Rectal smooth muscle tissue (tissue), 1 donor: ENCODE data around the gene CACNA1B.
"Not testable (repeated sequence)": the region's sequence is repeated elsewhere in the genome, so short reads cannot be mapped to it uniquely, and the experiment has no call there.

Experiments used
- H3K27ac ChIP-seq: one replicate; pipeline ENCODE4 v1.7.0; 2013; ENCODE audit warnings: low read depth, low read length, inconsistent platforms
- H3K27me3 ChIP-seq: one replicate; pipeline ENCODE4 v1.7.0; 2013; ENCODE audit warnings: low read length; ENCODE audit not compliant: control insufficient read depth, insufficient read depth
- H3K36me3 ChIP-seq: one replicate; pipeline ENCODE4 v1.7.0; 2013; ENCODE audit warnings: low read length; ENCODE audit not compliant: control insufficient read depth, insufficient read depth
- H3K4me1 ChIP-seq: one replicate; pipeline ENCODE4 v1.7.0; 2013; ENCODE audit warnings: low read length; ENCODE audit not compliant: control insufficient read depth, insufficient read depth
- H3K4me3 ChIP-seq: one replicate; pipeline ENCODE4 v1.7.0; 2013; ENCODE audit warnings: low read length
- H3K9ac ChIP-seq: one replicate; pipeline ENCODE4 v1.7.0; 2013; ENCODE audit warnings: low read length

The CACNA1B gene

DNA sequence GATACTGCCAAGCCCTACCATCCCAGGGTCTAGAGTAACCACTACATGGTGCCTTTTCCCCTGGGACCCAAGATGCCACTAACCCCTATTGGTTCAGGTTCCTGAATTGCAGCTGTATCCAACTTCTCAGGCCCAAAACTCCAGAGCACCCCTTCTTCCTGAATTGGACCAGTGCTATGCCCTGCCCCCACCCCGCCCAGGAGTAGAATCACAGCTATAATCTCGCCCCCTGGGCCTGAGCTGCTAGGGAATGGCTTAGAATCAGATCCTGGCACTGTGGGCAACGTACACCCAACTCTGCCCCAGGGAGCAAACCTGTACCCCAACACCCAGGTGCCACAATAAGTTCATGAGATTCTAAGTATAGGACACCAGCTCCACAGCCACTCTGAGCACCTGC is 206.3 kb downstream of the CACNA1B start:
- Histone ChIP-seq H3K4me3 (no peak overlapping the region), H3K27ac (no peak overlapping the region), H3K36me3 (no peaks in the 10 kb centered on the region), H3K27me3 (no peaks in the 10 kb centered on the region), H3K4me1 (no peaks in the 10 kb centered on the region), H3K9ac (no peak overlapping the region)

DNA sequence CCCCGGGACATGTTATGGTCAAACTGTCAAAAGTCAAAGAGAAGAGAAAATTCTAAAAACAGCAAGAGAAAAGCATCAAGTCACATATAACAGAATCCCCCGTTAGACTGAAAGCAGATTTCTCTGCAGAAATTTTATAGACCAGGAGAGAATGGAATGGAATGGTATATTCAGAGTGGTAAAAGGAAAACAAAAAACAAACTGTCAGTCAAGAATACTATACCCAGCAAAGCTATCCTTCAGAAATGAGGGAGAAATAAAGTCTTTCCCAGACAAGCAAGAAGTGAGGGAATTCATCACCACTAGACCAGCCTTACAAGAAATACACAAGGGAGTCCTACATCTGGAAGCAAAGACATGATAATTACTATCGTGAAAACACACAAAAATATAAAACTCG is 208.0 kb downstream of the CACNA1B start:
- Histone ChIP-seq H3K36me3 (no peaks in the 10 kb centered on the region), H3K27me3 (no peaks in the 10 kb centered on the region), H3K9ac (no peak overlapping the region), H3K4me1 (no peaks in the 10 kb centered on the region), H3K4me3 (no peak overlapping the region), H3K27ac (no peak overlapping the region)

DNA sequence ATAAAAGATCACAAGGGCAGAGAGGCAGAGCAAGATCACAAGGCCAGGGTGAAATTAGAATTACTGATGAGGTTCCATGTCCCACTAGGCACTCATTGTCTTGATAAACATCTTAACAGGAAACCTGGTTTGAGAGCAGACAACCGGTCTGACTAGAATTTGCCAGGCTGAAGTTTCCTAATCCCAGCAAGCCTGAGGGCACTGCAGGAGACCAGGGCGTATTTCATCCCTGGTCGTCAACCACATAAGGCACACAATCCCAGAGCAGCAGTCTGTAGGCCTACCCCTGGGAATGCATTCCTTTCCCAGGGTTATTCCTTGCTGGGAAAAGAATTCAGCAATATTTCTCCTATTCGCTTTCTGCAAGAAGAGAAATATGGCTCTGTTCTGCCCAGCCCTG is 214.5 kb downstream of the CACNA1B start:
- H3K27ac ChIP-seq, H3K9ac ChIP-seq, H3K27me3 ChIP-seq, H3K4me3 ChIP-seq, H3K4me1 ChIP-seq, H3K36me3 ChIP-seq: not testable (repeated sequence)

DNA sequence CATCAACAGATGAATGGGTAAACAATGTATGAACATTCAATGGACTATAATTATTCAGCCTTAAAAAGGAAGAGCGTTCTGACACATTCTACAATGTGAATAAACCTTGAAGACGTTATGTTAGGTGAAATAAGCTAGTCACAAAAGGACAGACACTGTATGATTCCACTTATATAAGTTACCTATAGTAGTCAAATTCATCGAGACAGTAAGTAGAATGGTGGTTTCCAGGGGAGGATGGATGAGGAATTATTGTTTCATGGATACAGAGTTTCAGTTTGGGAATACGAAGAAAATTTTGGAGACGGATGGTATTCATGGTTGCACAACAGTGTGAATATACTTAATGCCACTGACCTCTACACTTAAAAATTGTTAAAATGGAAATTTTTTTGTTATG is 216.4 kb downstream of the CACNA1B start:
- no peak overlapping the region for H3K9ac ChIP-seq
- no peaks in the 10 kb centered on the region for H3K27me3 ChIP-seq
- no peak overlapping the region for H3K4me3 ChIP-seq
- H3K36me3 ChIP-seq = no peaks in the 10 kb centered on the region
- H3K27ac ChIP-seq = no peak overlapping the region
- H3K4me1 ChIP-seq = no peaks in the 10 kb centered on the region

DNA sequence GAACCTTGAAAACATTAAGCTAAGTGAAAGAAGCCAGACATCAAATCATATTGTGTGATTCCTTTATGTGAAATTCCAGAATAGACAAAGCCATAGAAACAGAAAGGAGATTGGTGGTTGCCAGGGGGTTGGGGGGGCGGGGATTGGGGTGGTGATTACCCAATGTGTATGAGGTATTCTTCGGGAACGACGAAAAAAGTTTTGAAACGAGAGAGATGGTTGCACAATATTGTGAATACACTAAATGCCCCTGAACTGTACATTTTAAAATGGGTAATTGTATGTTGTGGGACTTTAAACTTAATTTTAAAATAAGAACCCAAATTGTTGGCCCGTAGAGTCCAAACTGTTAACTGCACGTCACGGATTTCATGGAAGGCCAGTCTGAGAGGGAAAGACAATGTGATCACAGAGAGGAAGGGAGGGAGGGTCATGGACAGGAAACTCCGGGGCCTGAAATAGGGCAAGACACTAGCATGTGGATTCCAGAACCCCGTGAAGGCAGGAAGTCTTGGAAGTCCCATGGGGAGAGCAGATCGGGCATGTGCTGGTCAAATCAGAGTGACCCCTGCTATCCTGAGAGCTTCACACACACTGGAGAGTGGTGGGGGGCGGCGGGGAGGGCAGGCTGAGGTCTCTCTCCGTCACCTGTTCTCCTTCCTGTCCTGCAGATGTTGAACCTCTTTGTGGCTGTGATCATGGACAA is 218.4 kb downstream of the CACNA1B start:
- no peaks in the 10 kb centered on the region for H3K27me3 ChIP-seq
- no peak overlapping the region for H3K27ac ChIP-seq
- H3K9ac ChIP-seq = no peak overlapping the region

DNA sequence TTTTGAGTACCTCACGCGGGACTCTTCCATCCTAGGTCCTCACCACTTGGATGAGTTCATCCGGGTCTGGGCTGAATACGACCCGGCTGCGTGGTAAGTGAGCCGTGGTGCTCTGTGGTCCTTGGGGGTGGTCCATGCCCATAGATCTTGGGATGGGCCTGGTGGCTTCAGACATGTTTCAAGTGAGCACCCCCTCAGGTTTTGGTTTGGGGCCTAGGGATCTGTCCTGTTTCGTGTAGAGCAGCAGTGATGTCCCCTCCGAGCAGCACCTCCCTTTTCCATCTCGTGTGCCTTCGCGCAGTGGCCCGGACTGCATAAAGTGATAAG is 218.9 kb downstream of the CACNA1B start:
- no peaks in the 10 kb centered on the region for H3K4me1 ChIP-seq
- no peaks in the 10 kb centered on the region for H3K27me3 ChIP-seq
- H3K36me3 ChIP-seq = no peaks in the 10 kb centered on the region
- no peak overlapping the region for H3K27ac ChIP-seq
- no peak overlapping the region for H3K4me3 ChIP-seq
- H3K9ac ChIP-seq = no peak overlapping the region

More for the DNA sequence above, 218.4 kb downstream of the CACNA1B start:
- H3K4me1 ChIP-seq = no peaks in the 10 kb centered on the region
- H3K4me3 ChIP-seq = no peak overlapping the region
- no peaks in the 10 kb centered on the region for H3K36me3 ChIP-seq

DNA sequence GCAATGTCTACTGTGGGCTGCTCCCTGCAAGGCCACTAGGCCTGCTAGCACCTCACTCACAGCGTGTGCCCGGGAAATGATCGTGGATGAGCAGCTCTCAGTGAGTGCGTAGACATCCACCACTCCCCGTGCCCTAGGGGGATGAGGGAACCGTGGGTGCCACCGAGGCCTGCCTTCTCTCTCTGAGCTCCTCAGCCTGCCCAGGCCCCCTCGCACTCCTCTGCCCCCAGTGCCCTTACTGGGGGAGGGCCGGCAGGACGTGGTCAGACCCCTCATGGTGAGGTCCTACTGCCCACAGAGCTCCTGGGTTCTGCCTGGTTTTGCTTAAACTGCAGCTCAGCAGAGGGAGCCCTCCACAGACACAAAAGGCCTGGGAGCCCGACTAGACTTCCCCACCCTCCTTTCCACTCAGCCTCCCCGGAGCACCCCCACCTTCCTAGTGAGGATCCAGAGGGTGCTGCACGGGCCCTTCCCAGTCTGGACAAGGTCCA is 220.0 kb downstream of the CACNA1B start:
- H3K4me1 ChIP-seq = no peaks in the 10 kb centered on the region
- no peak overlapping the region for H3K4me3 ChIP-seq
- H3K9ac ChIP-seq = no peak overlapping the region
- no peaks in the 10 kb centered on the region for H3K27me3 ChIP-seq
- H3K27ac ChIP-seq = no peak overlapping the region
- no peaks in the 10 kb centered on the region for H3K36me3 ChIP-seq

DNA sequence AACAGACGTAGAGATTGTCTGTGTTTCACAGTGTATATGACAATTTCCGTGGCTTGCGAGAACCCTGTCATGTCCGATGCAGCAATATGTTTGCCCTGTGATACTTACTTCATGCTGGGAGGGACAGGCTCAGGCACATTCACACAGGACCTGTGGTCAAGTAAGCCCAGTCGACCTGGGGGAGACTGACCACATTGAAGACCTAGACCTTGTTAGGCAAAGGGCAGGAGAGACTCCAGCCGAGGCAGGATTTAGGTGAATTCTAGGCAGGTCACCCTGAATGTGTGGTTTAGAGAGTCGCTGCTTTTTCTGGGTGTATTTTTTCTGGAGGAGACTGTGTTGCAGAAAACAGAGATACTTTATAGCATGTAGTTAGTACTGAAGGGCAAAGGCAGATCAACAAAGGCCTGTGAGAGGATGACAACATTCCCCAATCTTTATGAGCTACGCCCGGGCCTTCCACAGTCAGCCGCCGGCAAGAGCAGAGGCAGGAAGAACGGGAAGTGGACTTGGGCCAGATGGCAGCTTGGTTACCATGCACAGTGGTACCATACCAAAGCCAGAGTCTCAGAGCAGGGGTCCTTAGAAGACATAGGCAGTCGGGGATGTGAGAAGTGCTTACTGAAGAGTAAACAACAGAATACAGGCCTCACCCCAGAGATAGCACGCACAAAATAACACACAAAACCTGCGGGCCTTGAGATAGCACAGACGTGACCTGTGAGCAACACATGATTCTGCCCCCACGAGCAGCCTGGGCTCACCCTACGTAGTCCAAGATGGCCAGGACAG is 220.7 kb downstream of the CACNA1B start:
- Histone ChIP-seq H3K27ac (no peak overlapping the region), H3K9ac (no peak overlapping the region), H3K36me3 (no peaks in the 10 kb centered on the region), H3K4me1 (no peaks in the 10 kb centered on the region), H3K27me3 (no peaks in the 10 kb centered on the region), H3K4me3 (no peak overlapping the region)

DNA sequence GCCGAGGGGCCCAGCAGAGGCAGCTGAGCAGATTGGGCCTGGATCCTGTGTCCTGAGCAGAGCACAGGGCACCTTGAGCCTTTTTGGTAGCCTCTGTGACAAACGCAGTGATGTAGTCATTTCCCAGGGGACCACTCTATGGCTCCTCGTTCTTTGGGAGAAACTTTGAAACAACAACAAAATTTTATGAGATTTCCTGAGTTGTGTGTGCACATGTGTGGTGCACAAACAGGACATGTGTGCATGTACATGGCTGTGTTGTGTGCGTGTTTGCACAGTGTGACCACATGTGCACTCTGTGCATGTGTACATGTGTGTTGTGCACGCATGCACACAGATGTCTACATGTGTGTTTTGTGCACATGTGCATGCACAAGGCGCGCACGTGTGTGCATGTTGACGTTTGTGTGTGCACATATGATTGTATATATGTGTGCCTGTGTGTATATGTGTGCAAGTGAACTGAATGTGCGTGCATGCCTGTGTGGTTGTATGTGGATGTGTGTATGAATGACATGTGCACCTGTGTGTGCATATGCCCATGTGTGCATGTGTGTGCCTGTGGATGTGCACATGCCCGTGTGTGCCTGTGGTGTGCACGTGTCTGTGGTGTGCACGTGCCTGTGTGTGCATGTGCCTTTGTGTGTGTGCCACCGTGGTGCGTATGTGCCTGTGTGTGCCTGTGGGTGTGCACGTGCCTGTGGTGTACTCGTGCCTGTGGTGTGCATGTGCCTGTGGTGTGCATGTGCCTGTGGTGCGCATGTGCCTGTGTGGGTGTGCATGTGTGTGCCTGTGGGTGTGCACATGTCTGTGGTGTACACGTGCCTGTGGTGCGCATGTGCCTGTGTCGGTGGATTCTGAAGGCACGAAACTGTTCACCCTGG is 221.6 kb downstream of the CACNA1B start:
- Histone ChIP-seq H3K4me1 (no peaks in the 10 kb centered on the region), H3K36me3 (no peaks in the 10 kb centered on the region), H3K27ac (no peak overlapping the region), H3K27me3 (no peaks in the 10 kb centered on the region), H3K4me3 (no peak overlapping the region), H3K9ac (no peak overlapping the region)

DNA sequence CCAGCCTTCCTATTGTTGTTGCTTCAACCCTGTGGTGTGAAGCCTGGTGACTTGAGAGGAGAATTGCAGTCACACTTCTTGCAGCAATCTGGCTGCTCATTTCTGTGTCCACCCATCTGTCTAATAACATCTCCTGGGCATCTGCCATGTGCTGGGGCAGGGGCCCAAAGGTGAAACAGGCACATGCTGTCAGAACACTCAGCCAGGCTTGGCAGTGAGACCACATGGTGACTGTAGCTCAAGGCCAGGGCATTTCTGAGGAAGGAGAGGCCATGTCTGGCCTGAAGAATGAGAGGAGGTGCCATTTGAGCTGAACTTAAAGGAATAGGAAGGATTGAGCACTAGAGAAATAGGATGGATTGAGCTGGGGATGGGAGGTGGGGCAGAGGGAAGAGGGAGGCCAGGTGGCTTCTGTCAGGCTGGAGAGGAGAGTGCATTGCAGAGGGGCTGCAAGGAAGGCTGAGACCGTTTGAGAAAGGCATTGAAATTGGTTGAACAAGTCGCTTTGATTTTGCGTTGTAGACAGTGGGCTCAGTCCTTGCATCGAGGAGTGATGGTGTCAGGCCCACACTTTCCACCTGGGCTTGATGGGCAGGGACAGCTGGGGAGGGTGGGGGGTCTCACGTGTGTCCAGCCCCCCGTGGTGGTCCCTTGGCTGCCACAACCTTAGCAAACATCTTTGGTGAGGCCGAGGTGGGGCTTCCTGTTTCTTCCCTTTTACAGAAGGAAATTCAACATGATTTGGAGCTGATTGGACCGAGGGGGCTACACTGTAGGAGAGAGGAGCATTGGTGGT is 222.4 kb downstream of the CACNA1B start:
- Histone ChIP-seq H3K9ac (no peak overlapping the region), H3K4me1 (no peaks in the 10 kb centered on the region), H3K4me3 (no peak overlapping the region), H3K36me3 (no peaks in the 10 kb centered on the region), H3K27me3 (no peaks in the 10 kb centered on the region), H3K27ac (no peak overlapping the region)

DNA sequence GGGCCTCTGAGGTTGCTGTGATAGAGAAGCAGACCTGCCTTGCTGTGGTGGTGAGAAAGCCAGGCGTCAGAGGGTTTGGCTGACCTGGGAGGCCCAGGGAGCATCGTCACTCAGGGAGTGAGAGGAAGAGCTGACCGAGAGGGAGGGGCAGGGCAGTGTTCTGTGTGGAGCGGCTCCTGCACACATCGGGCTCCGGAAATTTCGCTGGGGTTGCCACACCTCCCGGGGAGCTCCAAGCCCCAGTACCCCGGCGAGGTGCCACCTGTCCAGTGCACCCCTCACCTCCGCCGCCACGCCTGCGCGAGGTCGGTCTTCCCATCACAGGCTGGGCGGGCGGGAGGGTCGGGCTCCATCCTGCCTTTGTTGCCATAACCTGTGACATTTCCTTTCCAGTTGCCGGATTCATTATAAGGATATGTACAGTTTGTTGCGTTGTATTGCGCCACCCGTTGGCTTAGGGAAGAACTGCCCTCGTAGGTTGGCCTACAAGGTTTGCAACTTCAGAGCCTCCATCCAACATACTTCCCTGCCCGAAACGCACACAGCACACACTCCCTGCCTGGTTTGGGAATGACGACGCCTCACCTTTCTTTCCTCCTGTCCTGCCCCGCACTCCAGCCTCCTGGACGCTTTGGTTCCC is 223.2 kb downstream of the CACNA1B start:
- Histone ChIP-seq H3K4me3 (no peak overlapping the region), H3K4me1 (no peaks in the 10 kb centered on the region), H3K9ac (no peak overlapping the region), H3K27ac (no peak overlapping the region), H3K36me3 (no peaks in the 10 kb centered on the region), H3K27me3 (no peaks in the 10 kb centered on the region)
